CD4-positive, alpha-beta T cell treated with Interleukin-15 for 4 hours (primary cell): ENCODE measurements around the gene MEX3C.

Source experiments
- DNase-seq: peaks from one replicate; pipeline ENCODE4 v3.0.0-alpha.2; 2020; ENCODE audit warnings: low spot score

The MEX3C gene

DNA sequence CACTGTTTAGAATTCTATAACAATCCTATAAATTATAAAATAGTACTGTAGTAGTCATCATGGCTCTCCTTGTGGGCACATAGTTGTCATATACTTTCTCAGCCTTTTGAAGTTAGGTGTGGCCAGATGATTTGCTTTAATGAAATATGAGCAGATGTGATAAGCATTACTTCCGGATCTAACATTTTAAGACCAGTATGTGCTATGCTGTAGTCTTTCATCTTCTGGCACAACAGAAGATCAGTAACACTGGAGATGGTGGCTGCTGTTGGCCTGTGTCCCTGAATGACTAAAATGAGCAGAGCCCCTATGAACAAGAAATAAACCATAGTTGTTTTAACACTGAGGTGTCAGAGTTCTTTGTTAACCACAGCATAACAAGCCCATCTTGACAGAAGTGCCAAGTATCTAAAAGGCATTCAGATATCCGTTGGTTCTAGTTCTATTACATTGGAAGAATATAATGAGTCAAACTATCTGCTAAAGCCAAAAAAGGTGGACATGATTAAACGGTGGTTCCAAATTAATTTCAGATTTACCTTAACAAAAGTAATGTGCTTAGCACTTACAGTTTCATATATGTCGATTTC lies 6.3 kb downstream of the MEX3C start:
- peak; percentile 68 for DNase-seq

DNA sequence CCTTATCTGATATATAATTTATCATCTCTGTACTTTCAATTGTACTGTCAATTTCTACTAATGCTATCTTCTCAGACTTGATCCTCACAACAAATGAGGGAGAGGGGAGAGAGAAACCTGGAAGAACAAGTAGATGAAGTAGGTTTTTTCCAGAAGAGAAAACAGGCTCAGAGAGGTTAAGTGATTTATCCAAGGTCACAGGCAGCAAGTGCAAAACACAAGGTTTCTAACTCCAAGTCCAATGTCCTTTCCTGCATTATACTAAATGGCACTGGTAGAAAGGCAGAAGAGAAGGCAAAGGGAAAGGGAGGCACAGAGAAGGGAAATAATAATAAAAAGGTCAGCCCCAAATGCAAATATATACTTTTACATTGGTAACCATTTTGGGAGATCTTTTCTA lies 7.5 kb downstream of the MEX3C start:
- no peak for DNase-seq

DNA sequence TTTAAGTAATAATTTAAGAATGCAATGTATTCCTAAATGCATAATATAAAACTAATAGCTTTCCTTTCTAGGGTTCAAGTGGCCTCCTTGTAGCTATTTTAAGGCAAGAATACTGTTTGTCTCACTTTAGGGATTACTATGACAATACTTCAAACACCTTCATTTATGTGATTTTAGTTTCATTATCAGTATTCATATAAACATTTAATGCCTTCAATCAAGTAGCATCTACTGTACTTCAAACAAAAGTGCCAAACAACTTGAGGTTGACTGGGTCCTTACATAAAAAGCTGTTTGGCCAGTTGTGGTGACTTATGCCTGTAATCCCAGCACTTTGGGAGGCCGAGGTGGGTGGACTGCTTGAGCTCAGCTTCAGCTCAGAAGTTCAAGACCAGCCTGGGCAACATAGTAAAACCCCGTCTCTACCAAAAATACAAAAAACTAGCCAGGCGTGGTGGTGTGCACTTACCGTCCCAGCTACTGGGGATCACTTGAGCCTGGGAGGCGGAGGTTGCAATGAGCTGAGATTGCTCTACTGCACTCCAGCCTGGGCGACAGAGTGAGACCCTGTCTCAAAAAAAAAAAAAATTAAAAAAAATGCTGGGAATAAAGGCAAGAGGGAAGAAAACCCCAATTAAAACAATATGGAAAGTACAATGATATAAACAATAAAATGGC lies 9.3 kb downstream of the MEX3C start:
- no peak for DNase-seq

DNA sequence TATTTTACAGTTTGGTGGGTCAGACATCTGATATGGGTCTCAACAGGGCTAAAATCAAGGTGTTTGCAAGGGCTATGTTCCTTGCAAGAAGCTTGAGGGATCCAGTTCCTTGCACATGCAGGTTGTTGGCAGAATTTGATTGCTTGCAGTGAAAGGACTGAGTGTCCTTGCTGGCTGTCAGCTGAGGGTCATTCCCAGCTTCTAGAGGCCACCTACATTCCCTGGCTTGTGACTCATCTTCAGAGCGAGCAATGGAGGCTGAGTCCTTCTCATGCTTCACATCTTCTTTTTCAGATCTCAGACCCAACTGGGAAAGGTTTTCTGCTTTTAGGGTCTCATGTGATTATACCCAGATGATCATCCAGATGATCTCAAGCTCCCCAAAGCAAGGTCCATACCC lies 12.4 kb downstream of the MEX3C start:
- no peak for DNase-seq

DNA sequence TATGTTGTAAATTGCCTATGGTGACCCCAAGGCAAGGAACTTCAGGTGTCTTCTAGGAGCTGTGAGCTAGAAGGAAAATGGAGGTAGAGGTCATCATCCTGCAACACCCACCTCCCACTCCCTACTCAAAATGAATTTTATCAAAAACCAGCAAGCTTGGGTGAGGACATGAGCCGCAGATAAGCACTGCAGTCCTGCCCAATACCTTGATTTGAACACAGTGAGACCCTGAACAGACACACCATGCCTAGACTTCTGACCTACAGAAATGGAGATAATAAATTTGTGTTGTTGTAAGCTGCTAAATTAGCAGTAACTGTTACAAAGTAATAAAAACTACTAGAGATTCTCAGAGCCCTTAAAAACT lies 13.4 kb downstream of the MEX3C start:
- no peak for DNase-seq

DNA sequence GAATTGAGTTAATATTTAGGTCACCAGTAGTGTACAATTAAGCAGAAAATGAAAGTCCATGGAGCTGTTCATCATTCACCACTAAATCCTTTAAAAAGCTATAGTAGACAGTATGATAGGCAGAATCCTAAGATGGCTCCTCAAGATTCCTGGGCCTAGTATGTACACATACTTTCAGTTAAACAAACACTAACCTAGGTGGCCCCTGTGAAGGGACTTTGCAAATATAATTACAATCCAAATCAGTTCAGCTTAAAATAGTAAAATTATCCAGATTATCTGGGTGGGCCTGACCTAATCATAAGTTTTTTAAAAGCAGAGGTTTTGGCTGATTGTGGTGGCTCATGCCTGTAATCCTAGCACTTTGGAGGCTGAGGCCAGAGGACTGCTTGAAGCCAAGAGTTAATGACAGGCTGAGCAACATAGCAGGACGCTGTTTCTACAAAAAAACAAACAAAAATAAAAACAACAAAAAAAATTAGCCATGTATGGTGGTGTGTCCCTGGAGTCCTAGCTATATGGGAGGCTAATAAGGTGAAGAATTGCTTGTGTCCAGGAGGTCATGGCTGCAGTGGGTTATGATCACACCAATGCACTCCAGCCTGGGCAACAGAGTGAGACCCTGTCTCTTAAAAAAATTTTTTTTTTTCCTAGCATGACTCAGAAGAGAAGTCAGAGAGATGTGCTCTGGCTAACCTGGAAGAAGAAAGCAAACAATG lies 13.9 kb downstream of the MEX3C start:
- no peak for DNase-seq

DNA sequence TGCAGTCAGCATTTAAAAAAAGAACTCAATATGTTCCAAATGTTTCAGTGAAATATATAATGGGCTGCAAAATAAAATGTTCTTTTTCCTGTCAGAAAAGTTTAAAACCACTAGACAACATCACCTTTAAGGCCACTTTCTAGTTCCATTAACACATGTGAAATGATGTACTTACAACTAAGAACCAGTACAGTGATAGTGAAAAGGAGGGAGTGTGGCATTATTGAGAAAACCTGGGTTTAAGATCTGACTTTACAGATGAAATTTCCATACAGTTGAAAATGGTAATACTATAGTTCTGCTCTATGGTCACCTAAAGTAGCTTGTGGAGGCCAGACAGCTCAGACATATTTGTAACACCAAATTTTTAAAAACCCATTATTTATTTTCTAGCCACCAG lies 14.7 kb downstream of the MEX3C start:
- DNase-seq: no peak

DNA sequence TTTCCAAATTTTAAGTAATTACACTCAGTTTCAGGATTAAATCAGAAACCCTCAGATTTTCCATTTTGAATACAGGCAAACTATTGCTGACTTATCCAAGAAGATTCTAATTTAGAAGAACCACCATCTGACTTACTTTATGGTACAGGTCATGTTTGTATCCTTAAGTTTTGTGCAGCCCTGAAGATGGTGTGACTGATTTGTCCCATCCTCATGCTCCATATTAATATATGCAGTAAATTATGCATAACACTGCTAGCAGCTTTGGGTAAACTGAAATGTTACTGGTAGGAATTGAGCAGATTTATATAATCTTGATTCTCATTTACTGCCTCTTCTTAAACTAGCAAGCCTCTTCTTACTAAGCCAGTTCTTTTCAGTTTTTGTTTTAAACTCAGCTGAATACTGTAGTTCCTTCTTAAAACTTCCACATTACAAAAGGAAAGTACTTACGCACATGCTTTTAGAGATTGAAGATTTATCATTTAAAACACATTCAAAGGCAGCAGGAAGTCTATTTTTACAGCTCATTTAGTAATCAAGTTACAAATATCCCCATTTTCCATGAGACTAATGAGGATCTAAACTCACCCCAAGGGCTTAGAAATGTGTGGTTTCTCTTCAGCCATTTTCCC lies 25.7 kb downstream of the MEX3C start:
- DNase-seq: no peak

DNA sequence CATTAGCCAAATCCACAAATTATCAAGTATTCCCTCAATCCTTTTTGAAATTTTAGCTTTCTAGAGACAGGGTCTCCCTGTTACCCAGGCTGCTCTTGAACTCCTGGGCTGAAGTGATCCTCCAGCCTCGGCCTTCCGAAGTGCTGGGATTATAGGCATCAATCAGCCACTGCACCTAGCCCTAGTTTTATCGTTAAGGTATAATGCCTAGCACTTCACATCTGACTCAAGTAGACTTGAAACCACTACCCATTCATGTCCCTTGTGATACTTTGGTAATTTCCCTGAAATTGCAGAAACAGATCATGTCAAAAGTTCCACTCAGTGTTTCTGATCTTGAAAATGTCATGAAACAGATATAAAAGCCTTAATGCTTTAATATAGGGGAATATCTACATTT lies 26.3 kb downstream of the MEX3C start:
- DNase-seq: no peak

DNA sequence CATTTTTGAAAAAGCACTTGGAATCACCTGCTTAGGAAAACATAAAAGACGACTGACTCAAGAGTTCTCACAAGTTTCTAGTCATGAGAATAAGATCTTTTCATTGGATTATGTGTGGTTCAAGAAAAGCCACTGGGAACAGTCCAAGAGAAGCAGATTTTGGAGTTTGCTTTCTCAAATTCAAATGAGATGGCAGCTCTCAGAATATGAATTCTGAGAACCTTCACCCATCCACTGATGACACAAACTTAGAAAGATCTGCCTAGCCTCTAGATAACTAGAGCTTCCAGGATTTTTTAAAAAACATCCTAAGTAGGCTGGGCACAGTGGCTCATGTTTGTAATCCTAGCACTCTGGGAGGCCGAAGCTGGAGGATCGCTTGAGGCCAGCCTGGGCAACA lies 26.8 kb downstream of the MEX3C start:
- DNase-seq: no peak

DNA sequence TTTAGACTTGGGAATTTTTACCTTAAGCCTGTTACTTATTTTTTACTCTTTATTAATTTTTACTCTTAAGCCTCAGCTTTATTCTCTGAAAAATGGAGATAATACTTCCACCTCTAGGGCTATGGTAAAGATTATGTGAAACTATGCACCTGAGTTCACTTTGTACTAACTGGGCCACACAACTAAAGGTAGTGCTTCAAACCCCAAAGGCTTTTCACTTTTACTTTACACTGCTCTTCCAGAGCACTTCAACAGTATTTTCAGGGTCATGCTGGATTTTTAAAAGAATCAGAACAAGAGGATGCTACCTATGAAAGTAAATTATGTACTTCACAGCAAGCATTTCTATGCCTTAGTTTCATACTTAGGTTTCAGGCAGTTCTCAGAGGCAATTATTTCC lies 27.8 kb downstream of the MEX3C start:
- DNase-seq: no peak

DNA sequence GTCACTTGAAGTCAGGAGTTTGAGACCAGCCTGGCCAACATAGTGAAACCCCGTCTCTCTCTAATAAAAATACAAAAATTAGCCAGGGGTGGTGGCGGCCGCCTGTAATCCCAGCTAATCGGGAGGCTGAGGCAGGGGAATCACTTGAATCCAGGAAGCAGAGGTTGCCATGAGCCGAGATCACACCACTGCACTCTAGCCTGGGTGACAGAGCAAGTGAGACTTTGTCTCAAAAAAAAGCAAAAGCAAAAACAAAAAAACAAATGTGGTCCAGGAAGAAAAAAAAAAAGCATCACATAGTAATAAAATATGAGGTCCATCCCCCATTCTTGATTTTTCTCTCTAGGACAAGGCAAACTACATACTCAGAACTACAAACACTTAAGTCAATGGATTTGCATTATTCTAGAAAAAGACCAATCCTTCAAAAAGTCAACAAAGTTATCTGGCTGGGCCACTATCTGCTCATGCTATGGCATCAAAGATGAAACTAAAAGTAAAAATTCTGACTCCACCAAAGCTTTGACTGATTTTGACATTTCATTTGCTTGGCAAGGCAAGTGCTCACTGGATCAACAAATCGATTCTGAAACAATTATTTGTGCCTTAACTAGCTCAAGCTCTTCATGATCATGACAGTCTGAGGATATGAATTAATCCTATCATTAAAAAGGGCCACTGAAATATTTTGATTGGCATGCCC lies 28.4 kb downstream of the MEX3C start:
- DNase-seq: no peak

DNA sequence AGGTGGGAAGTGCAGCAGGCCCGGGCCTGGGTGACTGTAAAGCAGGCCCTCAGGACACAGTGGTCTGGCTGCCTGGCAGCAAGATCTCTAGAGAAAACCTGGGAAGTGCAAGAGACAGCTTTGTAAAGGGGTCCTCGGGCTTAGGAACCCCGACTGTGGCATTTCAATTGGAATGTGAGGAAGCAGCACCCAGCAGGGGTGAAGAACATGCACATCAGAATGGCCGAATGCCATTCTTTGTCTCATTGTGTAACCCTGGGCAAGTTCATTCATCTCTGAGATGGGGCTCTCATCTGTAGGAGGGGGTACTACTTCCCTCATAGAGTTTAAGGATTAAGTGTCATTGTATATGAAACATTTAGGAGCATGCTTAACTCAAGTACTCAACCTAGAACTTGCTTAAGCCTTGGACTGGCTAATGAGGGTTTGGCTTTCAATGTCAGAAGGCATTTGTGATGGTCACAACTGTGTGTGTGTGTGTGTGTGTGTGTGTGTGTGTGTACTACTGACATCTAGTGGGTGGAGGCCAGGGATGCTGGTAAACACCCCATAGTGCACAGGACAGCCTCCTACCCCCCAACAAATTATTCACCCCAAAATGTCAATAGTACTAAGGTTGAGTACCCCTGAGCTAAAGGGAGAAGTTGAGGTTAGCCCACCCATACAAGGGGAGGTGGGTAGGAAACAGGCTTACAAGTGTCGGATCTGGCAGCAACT lies 29.3 kb downstream of the MEX3C start:
- DNase-seq: no peak

DNA sequence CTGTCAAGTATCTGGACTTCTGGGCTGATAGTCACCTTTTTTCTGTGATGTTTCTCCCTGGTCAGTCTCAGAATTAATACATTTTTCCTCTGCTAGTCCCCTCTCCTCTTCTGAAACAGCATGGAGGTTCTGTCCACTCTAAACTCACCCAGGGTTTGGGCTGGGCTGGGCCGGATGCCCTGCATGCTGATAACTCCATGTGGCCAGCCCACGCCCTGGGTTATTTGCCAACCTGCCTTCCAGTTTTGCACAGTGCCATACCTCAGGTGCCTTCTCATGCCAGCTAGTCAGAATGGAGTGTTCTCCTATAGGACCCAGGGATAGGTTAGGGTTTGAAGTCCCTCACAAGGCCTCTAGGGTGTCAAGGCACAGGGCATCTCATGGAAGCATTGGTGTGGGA lies 32.2 kb downstream of the MEX3C start:
- DNase-seq: no peak

DNA sequence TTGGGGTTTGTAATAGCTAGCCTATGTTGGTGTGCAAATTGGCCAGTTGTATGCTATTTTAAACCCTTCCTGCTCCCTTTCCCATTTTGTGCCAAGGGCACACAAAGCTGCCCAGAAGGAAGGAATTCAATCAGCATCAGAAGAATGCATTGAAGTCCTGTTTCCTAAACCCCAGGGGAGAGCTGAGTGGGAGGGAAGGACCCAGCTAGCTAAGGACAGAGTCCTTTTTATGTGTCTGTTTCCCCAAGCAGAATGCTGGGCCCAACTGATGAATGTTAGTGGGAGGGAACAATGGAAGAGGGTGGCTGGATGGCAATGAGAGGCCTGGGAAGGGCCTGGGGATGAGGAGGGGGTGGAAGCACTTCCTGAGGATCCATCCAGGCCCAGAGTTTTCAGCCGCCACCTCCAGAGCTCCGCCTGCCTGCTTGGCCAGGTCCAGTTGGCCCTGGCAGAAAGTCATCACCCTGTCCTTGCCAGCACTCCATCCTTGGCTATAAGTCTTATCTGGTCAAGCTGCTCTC lies 32.7 kb downstream of the MEX3C start:
- DNase-seq: no peak

DNA sequence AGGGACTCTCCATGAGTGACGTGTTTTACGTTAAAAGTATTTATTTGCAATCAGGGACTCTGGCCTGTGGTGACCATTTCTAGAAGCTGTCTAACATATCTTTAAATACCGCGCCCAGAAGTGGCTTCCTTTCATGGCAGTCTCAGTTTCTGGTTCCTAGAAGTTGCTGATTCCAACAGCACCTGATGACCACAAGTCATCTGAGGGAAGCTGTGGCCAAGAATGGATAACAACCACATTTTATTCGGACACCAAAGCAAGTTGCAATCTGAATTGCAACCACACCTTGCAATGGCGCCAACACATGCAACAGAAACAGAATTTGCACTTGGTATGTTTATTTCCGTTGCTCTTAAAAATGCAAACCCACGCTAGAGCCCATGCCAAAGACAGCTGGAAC lies 33.1 kb downstream of the MEX3C start:
- DNase-seq: no peak

DNA sequence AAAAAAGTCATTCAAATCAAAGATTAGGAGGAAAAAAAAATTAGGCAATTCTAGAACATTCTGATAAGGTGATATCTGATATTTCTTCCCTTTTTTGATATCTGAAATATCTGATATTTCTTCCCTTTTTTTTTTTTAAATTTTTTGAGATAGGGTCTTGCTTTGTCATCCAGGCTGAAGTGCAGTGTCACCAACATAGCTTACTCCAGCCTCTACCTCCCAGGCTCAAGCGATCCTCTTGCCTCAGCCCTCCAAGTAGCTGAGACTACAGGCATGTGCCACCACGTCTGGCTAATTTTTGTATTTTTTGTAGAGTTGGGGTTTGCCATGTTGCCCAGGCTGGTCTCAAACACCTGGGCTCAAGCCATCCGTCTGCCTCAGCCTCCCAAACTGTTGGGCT lies 33.9 kb downstream of the MEX3C start:
- DNase-seq: no peak

DNA sequence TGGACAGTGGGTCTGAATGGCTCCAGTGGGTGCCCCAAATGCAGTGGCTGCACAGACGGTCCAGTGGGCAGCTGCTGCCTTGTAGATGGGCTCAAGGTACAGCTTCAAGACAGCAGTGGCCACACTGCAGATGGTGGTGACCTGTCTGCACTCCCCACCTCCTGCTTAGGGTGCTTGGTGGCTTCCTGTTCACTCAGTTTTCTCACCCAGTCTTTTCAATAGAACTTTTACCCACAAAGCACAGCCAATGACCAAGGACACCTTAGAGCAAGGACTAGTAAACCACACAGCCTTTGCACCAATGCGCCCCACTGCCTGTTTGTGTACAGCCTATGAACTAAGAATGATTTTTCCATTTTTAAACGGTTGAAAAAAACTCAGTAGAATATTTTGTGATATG lies 34.9 kb downstream of the MEX3C start:
- DNase-seq: no peak

DNA sequence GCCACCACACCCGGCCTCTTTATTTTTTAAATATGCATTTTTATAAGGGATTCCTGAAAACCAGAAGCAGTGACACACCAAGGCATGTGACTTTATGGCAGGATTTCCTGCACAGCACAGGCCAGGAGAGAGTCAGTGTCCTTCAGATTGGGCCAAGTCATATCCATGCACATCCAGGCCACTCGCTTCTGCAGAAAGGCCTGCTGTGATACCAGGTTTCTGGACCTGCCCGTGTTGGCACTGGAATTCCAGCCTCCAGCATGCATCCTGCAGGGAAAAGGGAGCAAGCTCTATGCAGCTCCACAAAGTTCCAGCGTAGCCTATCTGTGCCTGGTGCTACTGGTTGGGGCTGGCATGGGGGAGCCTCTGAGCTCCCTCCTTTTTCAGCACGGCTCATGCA lies 36.8 kb downstream of the MEX3C start:
- DNase-seq: no peak

DNA sequence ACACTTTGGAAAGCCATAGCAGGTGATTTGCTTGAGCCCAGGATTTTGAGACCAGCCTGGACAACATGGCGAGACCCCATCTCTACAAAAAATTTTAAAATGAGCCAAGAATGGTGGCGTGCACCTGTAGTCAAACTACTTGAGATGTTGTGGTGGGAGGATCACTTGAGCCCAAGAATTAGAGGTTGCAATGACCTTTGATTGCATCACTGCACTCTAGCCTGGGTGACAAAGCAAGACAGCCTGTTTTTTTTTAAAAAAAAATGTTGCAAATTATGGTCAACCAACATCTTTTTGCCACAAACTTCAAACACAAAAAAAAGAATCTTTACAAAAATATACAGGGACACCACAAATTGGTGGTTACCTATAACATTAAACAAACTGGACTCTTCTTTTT lies 40.3 kb downstream of the MEX3C start:
- DNase-seq: no peak

DNA sequence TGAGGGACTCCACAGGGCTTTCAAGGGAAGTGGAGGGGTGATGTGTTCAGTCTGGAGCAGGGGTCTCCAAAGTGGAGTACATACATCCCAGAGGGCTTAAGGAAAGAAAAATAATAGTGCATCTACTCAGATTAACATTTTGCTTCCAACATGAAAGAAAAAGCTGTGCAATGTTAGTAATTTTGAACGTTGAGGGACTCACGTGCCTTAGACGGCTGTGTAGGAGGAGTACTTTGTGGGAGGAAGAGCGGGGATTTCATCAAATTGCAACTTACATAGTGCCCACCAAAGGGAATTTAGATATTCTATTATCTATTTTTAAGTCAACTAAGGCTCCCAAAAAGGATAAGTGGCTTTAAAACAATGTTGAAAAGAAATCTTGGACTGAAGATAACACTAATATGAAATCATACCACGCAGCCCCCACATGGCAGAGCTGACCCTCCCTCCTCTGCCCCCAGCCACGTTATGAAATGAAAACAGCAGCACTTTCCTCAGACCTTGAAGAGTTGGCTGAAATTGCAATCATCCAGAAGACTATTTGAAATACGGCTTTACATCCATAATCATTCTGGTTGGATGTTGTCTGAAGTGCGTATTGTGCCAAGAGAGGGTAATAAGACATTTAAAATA lies 42.9 kb downstream of the MEX3C start:
- DNase-seq: no peak
